NT2/D1 (cell line): ENCODE results near the gene ENDOU.
"Not testable (repeated sequence)": the region's sequence is repeated elsewhere in the genome, so short reads cannot be mapped to it uniquely, and the experiment has no call there.

Experiments used
- DNase-seq: peaks from one replicate; pipeline ENCODE4 v3.0.0-alpha.2; 2011; ENCODE audit warnings: low read depth, low spot score
- H3K27me3 ChIP-seq: 2 replicates; pipeline ENCODE4 v1.6.0; 2011; ENCODE audit warnings: mild to moderate bottlenecking; ENCODE audit not compliant: insufficient read length, insufficient read depth
- H3K36me3 ChIP-seq: 2 replicates; pipeline ENCODE4 v1.6.1; 2011; ENCODE audit warnings: mild to moderate bottlenecking, low read length, mixed read lengths; ENCODE audit not compliant: insufficient read depth, insufficient read length
- H3K4me1 ChIP-seq: 2 replicates; pipeline ENCODE4 v1.5.1; 2011; ENCODE audit not compliant: insufficient read depth, insufficient read length
- H3K4me3 ChIP-seq: 2 replicates; pipeline ENCODE4 v1.5.1; 2011; ENCODE audit warnings: low read depth; ENCODE audit not compliant: insufficient read length
- H3K9ac ChIP-seq: 2 replicates; pipeline ENCODE4 v1.6.0; 2011; ENCODE audit warnings: low read depth; ENCODE audit not compliant: insufficient read length
- H3K9me3 ChIP-seq: 2 replicates; pipeline ENCODE4 v1.5.1; 2011; ENCODE audit warnings: mild to moderate bottlenecking, low read length; ENCODE audit not compliant: insufficient read depth
- SUZ12 ChIP-seq: IDR thresholded peaks from 2 replicates; pipeline ENCODE4 v1.6.1; 2011; ENCODE audit not compliant: insufficient read length, insufficient read depth; ENCODE audit errors: extremely low read depth
- YY1 ChIP-seq: IDR thresholded peaks from 2 replicates; pipeline ENCODE4 v1.6.1; 2011; ENCODE audit not compliant: insufficient read length, insufficient read depth
- ZNF274 ChIP-seq: IDR thresholded peaks from 2 replicates; pipeline ENCODE4 v1.6.1; 2011; ENCODE audit warnings: mild to moderate bottlenecking, low read depth, low read length

Gene ENDOU

GRCh38 chr12:47698631-47699030, 26.7 kb downstream of the ENDOU start:
- TF ChIP-seq ZNF274, result no peak
- no peak for TF ChIP-seq SUZ12
- TF ChIP-seq YY1, result no peak
- no peak for DNase-seq
- no peaks in the 10 kb centered on the region for H3K9me3 ChIP-seq
- no peaks in the 10 kb centered on the region for H3K27me3 ChIP-seq
- no peaks in the 10 kb centered on the region for H3K4me1 ChIP-seq
- no peak overlapping the region for H3K9ac ChIP-seq
- no peak overlapping the region for H3K4me3 ChIP-seq
- peaks cover 87% of the 10 kb centered on the region for H3K36me3 ChIP-seq

- no peaks in the 10 kb centered on the region for H3K27me3 ChIP-seq
- H3K4me3 ChIP-seq, result no peak overlapping the region
- H3K9me3 ChIP-seq, result no peaks in the 10 kb centered on the region
- peaks cover 87% of the 10 kb centered on the region for H3K36me3 ChIP-seq
- no peaks in the 10 kb centered on the region for H3K4me1 ChIP-seq
- no peak overlapping the region for H3K9ac ChIP-seq
- DNase-seq, result no peak
- TF ChIP-seq ZNF274, result no peak
- no peak for TF ChIP-seq SUZ12
- TF ChIP-seq YY1, result no peak
Measured at GRCh38 chr12:47698055-47698454, 27.2 kb downstream of the ENDOU start.

GRCh38 chr12:47689215-47689614, 36.1 kb downstream of the ENDOU start:
- Histone ChIP-seq H3K9ac (no peak overlapping the region), H3K4me1 (no peaks in the 10 kb centered on the region), H3K4me3 (no peak overlapping the region), H3K27me3 (no peaks in the 10 kb centered on the region), H3K9me3 (no peaks in the 10 kb centered on the region), H3K36me3 (peaks cover 66% of the 10 kb centered on the region)
- no peak for DNase-seq
- no peak for TF ChIP-seq YY1

- H3K9me3 ChIP-seq, result no peaks in the 10 kb centered on the region
- H3K9ac ChIP-seq, result no peak overlapping the region
- TF ChIP-seq ZNF274, result no peak
- no peak for TF ChIP-seq SUZ12
- no peak for TF ChIP-seq YY1
Measured at GRCh38 chr12:47687636-47688035, 37.7 kb downstream of the ENDOU start.

GRCh38 chr12:47686645-47687240, 38.5 kb downstream of the ENDOU start:
- Histone ChIP-seq H3K9ac (no peak overlapping the region), H3K9me3 (no peaks in the 10 kb centered on the region), H3K4me1 (no peaks in the 10 kb centered on the region), H3K27me3 (no peaks in the 10 kb centered on the region), H3K4me3 (no peak overlapping the region), H3K36me3 (peaks cover 67% of the 10 kb centered on the region)
- DNase-seq, result no peak
- no peak for TF ChIP-seq YY1
- TF ChIP-seq SUZ12, result no peak
- no peak for TF ChIP-seq ZNF274

More at GRCh38 chr12:47687636-47688035, 37.7 kb downstream of the ENDOU start:
- Histone ChIP-seq H3K4me3 (no peak overlapping the region), H3K27me3 (no peaks in the 10 kb centered on the region), H3K4me1 (no peaks in the 10 kb centered on the region), H3K36me3 (peaks cover 65% of the 10 kb centered on the region)
- no peak for DNase-seq

- no peak for TF ChIP-seq ZNF274
- no peak for TF ChIP-seq YY1
- TF ChIP-seq SUZ12, result no peak
- Histone ChIP-seq H3K9me3 (no peaks in the 10 kb centered on the region), H3K27me3 (no peaks in the 10 kb centered on the region), H3K36me3 (peaks cover 47% of the 10 kb centered on the region), H3K4me1 (no peaks in the 10 kb centered on the region), H3K4me3 (no peak overlapping the region), H3K9ac (no peak overlapping the region)
- DNase-seq, result no peak
Measured at GRCh38 chr12:47679785-47680184, 45.5 kb downstream of the ENDOU start.

- no peaks in the 10 kb centered on the region for H3K4me1 ChIP-seq
- H3K27me3 ChIP-seq, result no peaks in the 10 kb centered on the region
- no peaks in the 10 kb centered on the region for H3K9me3 ChIP-seq
- TF ChIP-seq SUZ12 (no peak), ZNF274 (no peak), YY1 (no peak)
- DNase-seq, result no peak
- H3K4me3 ChIP-seq, result no peak overlapping the region
- peaks cover 52% of the 10 kb centered on the region for H3K36me3 ChIP-seq
- no peak overlapping the region for H3K9ac ChIP-seq
Measured at GRCh38 chr12:47672068-47672467, 53.2 kb downstream of the ENDOU start.

GRCh38 chr12:47667935-47668334, 57.4 kb downstream of the ENDOU start:
- H3K4me1 ChIP-seq, H3K9me3 ChIP-seq, H3K27me3 ChIP-seq, H3K9ac ChIP-seq, DNase-seq, H3K4me3 ChIP-seq: not testable (repeated sequence)
- H3K36me3 ChIP-seq, result peaks cover 78% of the 10 kb centered on the region
